ENCODE results near the gene LEFTY1.

The LEFTY1 gene

GRCh38 chr1:225855503-225856300, 33.2 kb downstream of the LEFTY1 start:
- no peaks in the 10 kb centered on the region for H3K27me3 ChIP-seq (ENCODE audit: insufficient read depth, low read length)
- no CpG with 5 or more reads among the region's 10 CpGs for WGBS (ENCODE audit: extremely low coverage, insufficient coverage, insufficient read length)
- no peaks in the 10 kb centered on the region for H3K9me3 ChIP-seq (ENCODE audit: insufficient read depth, low read depth, low read length)
- no peak overlapping the region for H3K4me2 ChIP-seq (ENCODE audit: low read length)
- no peak overlapping the region for H3K4ac ChIP-seq (ENCODE audit: low read depth, low read length)
- H3K4me1 ChIP-seq (ENCODE audit: control insufficient read depth in 1 of 2, insufficient read depth in 2 of 2, low read length in 2 of 2) = no peaks in the 10 kb centered on the region
- peaks cover 35 to 41% of the 10 kb centered on the region in 2 experiments for H3K36me3 ChIP-seq (ENCODE audit: control insufficient read depth in 1 of 2, insufficient read depth in 2 of 2, low read length in 2 of 2)
- no peak overlapping the region for H2BK12ac ChIP-seq (ENCODE audit: low read length)
- H3K79me2 ChIP-seq (ENCODE audit: control insufficient read depth, insufficient read depth, low read length, poor library complexity) = no peaks in the 10 kb centered on the region
- H3K14ac ChIP-seq (ENCODE audit: low read length) = no peak overlapping the region
- H4K8ac ChIP-seq (ENCODE audit: low read depth, low read length) = no peak overlapping the region
- H3K79me1 ChIP-seq (ENCODE audit: low read length) = no peaks in the 10 kb centered on the region
- H3K23ac ChIP-seq (ENCODE audit: low read length) = no peak overlapping the region
- no peak overlapping the region for H4K12ac ChIP-seq (ENCODE audit: low read depth, low read length)
- no peak overlapping the region for H2AFZ ChIP-seq (ENCODE audit: insufficient read depth, low read length, poor library complexity)
- no peak overlapping the region for H3K4me3 ChIP-seq (ENCODE audit: low read depth, low read length)
- H4K91ac ChIP-seq (ENCODE audit: low read depth, low read length) = no peak overlapping the region
- H3K9ac ChIP-seq (ENCODE audit: low read length) = no peak overlapping the region
- no peak overlapping the region for H2BK5ac ChIP-seq (ENCODE audit: low read depth, low read length, poor library complexity)
- H3K18ac ChIP-seq (ENCODE audit: low read length) = no peak overlapping the region
- no peak overlapping the region for H2AK5ac ChIP-seq (ENCODE audit: low read length)
- DNase-seq = no peak
- H3K27ac ChIP-seq (ENCODE audit: low read depth, low read length) = no peak overlapping the region
- H2BK120ac ChIP-seq (ENCODE audit: insufficient read depth, low read length, poor library complexity) = no peak overlapping the region

GRCh38 chr1:225853441-225853840, 35.5 kb downstream of the LEFTY1 start:
- H3K23ac ChIP-seq (ENCODE audit: low read length) = no peak overlapping the region
- H3K14ac ChIP-seq (ENCODE audit: low read length) = no peak overlapping the region
- H2AK5ac ChIP-seq (ENCODE audit: low read length) = no peak overlapping the region
- no peak overlapping the region for H4K91ac ChIP-seq (ENCODE audit: low read depth, low read length)
- no peak overlapping the region for H2BK5ac ChIP-seq (ENCODE audit: low read depth, low read length, poor library complexity)
- no peak overlapping the region for H2BK12ac ChIP-seq (ENCODE audit: low read length)
- no peaks in the 10 kb centered on the region for H3K4me1 ChIP-seq (ENCODE audit: control insufficient read depth in 1 of 2, insufficient read depth in 2 of 2, low read length in 2 of 2)
- H3K27ac ChIP-seq (ENCODE audit: low read depth, low read length) = no peak overlapping the region
- H2BK120ac ChIP-seq (ENCODE audit: insufficient read depth, low read length, poor library complexity) = no peak overlapping the region
- no peak overlapping the region for H3K4ac ChIP-seq (ENCODE audit: low read depth, low read length)
- H3K79me2 ChIP-seq (ENCODE audit: control insufficient read depth, insufficient read depth, low read length, poor library complexity) = no peaks in the 10 kb centered on the region
- H4K12ac ChIP-seq (ENCODE audit: low read depth, low read length) = no peak overlapping the region
- H3K9ac ChIP-seq (ENCODE audit: low read length) = no peak overlapping the region
- H3K27me3 ChIP-seq (ENCODE audit: insufficient read depth, low read length) = no peaks in the 10 kb centered on the region
- H3K36me3 ChIP-seq (ENCODE audit: control insufficient read depth in 1 of 2, insufficient read depth in 2 of 2, low read length in 2 of 2) = peaks cover 27 to 31% of the 10 kb centered on the region in 2 experiments
- H3K9me3 ChIP-seq (ENCODE audit: insufficient read depth, low read depth, low read length) = peaks cover 3% of the 10 kb centered on the region
- no peak overlapping the region for H4K8ac ChIP-seq (ENCODE audit: low read depth, low read length)
- H3K4me2 ChIP-seq (ENCODE audit: low read length) = no peak overlapping the region
- H3K18ac ChIP-seq (ENCODE audit: low read length) = no peak overlapping the region
- H3K79me1 ChIP-seq (ENCODE audit: low read length) = no peaks in the 10 kb centered on the region
- WGBS (ENCODE audit: extremely low coverage, insufficient coverage, insufficient read length) = no CpG with 5 or more reads among the region's 12 CpGs
- H3K4me3 ChIP-seq (ENCODE audit: low read depth, low read length) = no peak overlapping the region
- no peak for DNase-seq
- H2AFZ ChIP-seq (ENCODE audit: insufficient read depth, low read length, poor library complexity) = no peak overlapping the region

- Histone ChIP-seq H2BK12ac (ENCODE audit: low read length) (no peak overlapping the region), H4K12ac (ENCODE audit: low read depth, low read length) (no peak overlapping the region), H4K91ac (ENCODE audit: low read depth, low read length) (no peak overlapping the region), H3K4me3 (ENCODE audit: low read depth, low read length) (no peak overlapping the region), H2BK5ac (ENCODE audit: low read depth, low read length, poor library complexity) (no peak overlapping the region), H3K79me1 (ENCODE audit: low read length) (no peaks in the 10 kb centered on the region), H3K9ac (ENCODE audit: low read length) (no peak overlapping the region), H3K4me2 (ENCODE audit: low read length) (no peak overlapping the region), H3K27me3 (ENCODE audit: insufficient read depth, low read length) (no peaks in the 10 kb centered on the region), H3K4ac (ENCODE audit: low read depth, low read length) (no peak overlapping the region), H3K4me1 (ENCODE audit: control insufficient read depth in 1 of 2, insufficient read depth in 2 of 2, low read length in 2 of 2) (no peaks in the 10 kb centered on the region), H3K79me2 (ENCODE audit: control insufficient read depth, insufficient read depth, low read length, poor library complexity) (no peaks in the 10 kb centered on the region), H4K8ac (ENCODE audit: low read depth, low read length) (no peak overlapping the region), H2BK120ac (ENCODE audit: insufficient read depth, low read length, poor library complexity) (no peak overlapping the region), H2AFZ (ENCODE audit: insufficient read depth, low read length, poor library complexity) (no peak overlapping the region), H2AK5ac (ENCODE audit: low read length) (no peak overlapping the region), H3K27ac (ENCODE audit: low read depth, low read length) (no peak overlapping the region), H3K36me3 (ENCODE audit: control insufficient read depth in 1 of 2, insufficient read depth in 2 of 2, low read length in 2 of 2) (peaks cover 29 to 35% of the 10 kb centered on the region in 2 experiments), H3K23ac (ENCODE audit: low read length) (no peak overlapping the region), H3K18ac (ENCODE audit: low read length) (no peak overlapping the region), H3K14ac (ENCODE audit: low read length) (no peak overlapping the region), H3K9me3 (ENCODE audit: insufficient read depth, low read depth, low read length) (peaks cover 3% of the 10 kb centered on the region)
- WGBS (ENCODE audit: extremely low coverage, insufficient coverage, insufficient read length) = no CpG with 5 or more reads among the region's 13 CpGs
- no peak for DNase-seq
Measured at GRCh38 chr1:225852413-225853124, 36.4 kb downstream of the LEFTY1 start.

- Histone ChIP-seq H4K12ac (ENCODE audit: low read depth, low read length) (no peak overlapping the region), H3K23ac (ENCODE audit: low read length) (no peak overlapping the region), H3K4me2 (ENCODE audit: low read length) (no peak overlapping the region), H3K79me1 (ENCODE audit: low read length) (no peaks in the 10 kb centered on the region), H3K9me3 (ENCODE audit: insufficient read depth, low read depth, low read length) (peaks cover 3% of the 10 kb centered on the region), H2BK120ac (ENCODE audit: insufficient read depth, low read length, poor library complexity) (no peak overlapping the region), H3K27me3 (ENCODE audit: insufficient read depth, low read length) (no peaks in the 10 kb centered on the region), H3K4ac (ENCODE audit: low read depth, low read length) (no peak overlapping the region), H3K27ac (ENCODE audit: low read depth, low read length) (no peak overlapping the region), H3K4me3 (ENCODE audit: low read depth, low read length) (no peak overlapping the region), H3K36me3 (ENCODE audit: control insufficient read depth in 1 of 2, insufficient read depth in 2 of 2, low read length in 2 of 2) (peaks cover 32 to 38% of the 10 kb centered on the region in 2 experiments), H3K14ac (ENCODE audit: low read length) (no peak overlapping the region), H2BK12ac (ENCODE audit: low read length) (no peak overlapping the region), H4K8ac (ENCODE audit: low read depth, low read length) (no peak overlapping the region), H2AK5ac (ENCODE audit: low read length) (no peak overlapping the region), H3K9ac (ENCODE audit: low read length) (no peak overlapping the region), H2BK5ac (ENCODE audit: low read depth, low read length, poor library complexity) (no peak overlapping the region), H3K4me1 (ENCODE audit: control insufficient read depth in 1 of 2, insufficient read depth in 2 of 2, low read length in 2 of 2) (no peaks in the 10 kb centered on the region), H4K91ac (ENCODE audit: low read depth, low read length) (no peak overlapping the region), H3K18ac (ENCODE audit: low read length) (no peak overlapping the region), H3K79me2 (ENCODE audit: control insufficient read depth, insufficient read depth, low read length, poor library complexity) (no peaks in the 10 kb centered on the region), H2AFZ (ENCODE audit: insufficient read depth, low read length, poor library complexity) (no peak overlapping the region)
- DNase-seq = no peak
- no CpG with 5 or more reads among the region's 4 CpGs for WGBS (ENCODE audit: extremely low coverage, insufficient coverage, insufficient read length)
Measured at GRCh38 chr1:225851805-225852204, 37.1 kb downstream of the LEFTY1 start.
